ENCODE measurements around the gene CSAD. TPM values are rescaled to one million over a fixed set of nuclear protein-coding genes. Genes with fewer than 3 reads are reported as not detected.
A peak's percentile ranks its signal among the peaks of the same experiment; 100 is the strongest.
"Not testable (repeated sequence)": the region's sequence is repeated elsewhere in the genome, so short reads cannot be mapped to it uniquely, and the experiment has no call there.

The CSAD gene
- polyA plus RNA-seq, 3 donors from 2014 or later = 0.85 to 3.8 (median 2.6) TPM

- Mint-ChIP-seq H3K27me3 (ENCODE audit: low read depth in 3 of 3) (peaks cover 0 to 3% (median under 1%) of the 10 kb centered on the region in 3 donors), H3K36me3 (peaks cover 9 to 68% (median 27%) of the 10 kb centered on the region in 3 donors), H3K9me3 (no peaks in the 10 kb centered on the region), H3K4me1 (peaks cover 12 to 16% of the 10 kb centered on the region in 2 donors), H3K4me3 (no peak overlapping the region), H3K27ac (peak overlapping the region in 4 of 6 donors; percentile 3 to 58 (median 30))
- no peak for DNase-seq
Measured at GRCh38 chr12:53191885-53192530, 11.3 kb upstream of the CSAD start.

DNA sequence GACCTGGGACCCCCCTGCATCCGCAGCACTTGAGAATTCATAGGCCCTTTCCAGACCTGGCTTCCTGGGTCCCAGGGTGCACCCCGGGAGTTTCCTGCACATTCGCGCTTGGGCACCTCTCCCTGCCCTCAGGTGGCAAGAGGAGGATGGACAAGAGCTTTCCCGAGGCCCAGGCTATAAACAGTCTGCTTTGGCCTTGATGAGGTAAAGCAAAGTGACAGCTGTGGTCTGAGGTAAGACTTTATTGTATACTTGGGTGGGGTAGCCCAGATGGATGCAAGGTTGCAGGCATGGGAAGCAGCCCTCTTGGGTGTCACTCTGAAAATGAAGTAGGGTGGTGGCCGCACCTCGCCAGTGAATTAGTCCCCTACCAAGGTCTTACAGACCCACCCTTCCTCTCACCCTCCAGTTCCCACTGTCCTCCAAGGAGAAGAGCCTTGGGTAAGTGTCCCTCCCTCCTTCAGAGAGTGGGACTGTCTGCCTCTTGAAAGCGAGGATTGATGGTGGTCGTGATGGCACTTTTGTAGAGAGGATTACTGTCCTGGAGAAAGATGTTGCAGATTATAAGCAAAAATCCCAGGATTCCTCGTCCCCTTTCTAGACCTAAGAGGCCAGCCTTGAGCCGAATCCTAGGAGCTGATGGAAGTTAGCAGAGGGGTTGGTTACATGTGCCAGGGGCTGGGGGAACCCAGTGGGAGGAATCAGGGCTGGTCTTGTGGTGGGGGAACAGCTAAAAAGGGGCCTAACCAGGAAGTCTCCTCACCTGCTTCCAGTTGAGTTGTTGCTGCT lies 10.6 kb upstream of the CSAD start:
- Mint-ChIP-seq H3K9me3 (no peaks in the 10 kb centered on the region), H3K4me1 (peaks cover 8 to 12% of the 10 kb centered on the region in 2 donors), H3K27me3 (ENCODE audit: low read depth in 3 of 3) (peaks cover 0 to 3% (median 0%) of the 10 kb centered on the region in 3 donors), H3K36me3 (peaks cover 4 to 68% (median 28%) of the 10 kb centered on the region in 3 donors), H3K4me3 (no peak overlapping the region), H3K27ac (peak overlapping the region in 1 of 6 donors; percentile 58)
- DNase-seq = no peak

- no peaks in the 10 kb centered on the region for H3K9me3 Mint-ChIP-seq
- peak overlapping the region in 3 of 6 donors; percentile 12 to 78 (median 22) for H3K27ac Mint-ChIP-seq
- H3K27me3 Mint-ChIP-seq (ENCODE audit: low read depth in 3 of 3) = peaks cover 0 to 3% (median 2%) of the 10 kb centered on the region in 3 donors
- H3K4me3 Mint-ChIP-seq = no peak overlapping the region
- H3K36me3 Mint-ChIP-seq = peaks cover 4 to 66% (median 30%) of the 10 kb centered on the region in 3 donors
- no peak for DNase-seq
- peaks cover 9 to 20% of the 10 kb centered on the region in 2 donors for H3K4me1 Mint-ChIP-seq
Measured at GRCh38 chr12:53190108-53190729, 9.5 kb upstream of the CSAD start.

- peaks cover 25 to 46% of the 10 kb centered on the region in 2 donors for H3K4me1 Mint-ChIP-seq
- H3K4me3 Mint-ChIP-seq = no peak overlapping the region
- H3K27ac Mint-ChIP-seq = peak overlapping the region in 1 of 6 donors; percentile 58
Measured at GRCh38 chr12:53187145-53187899, 6.6 kb upstream of the CSAD start.

GRCh38 chr12:53186745-53187144 lies 6.0 kb upstream of the CSAD start:
- Mint-ChIP-seq H3K4me3 (no peak overlapping the region), H3K27me3 (ENCODE audit: low read depth in 3 of 3) (peaks cover 0 to 2% (median 2%) of the 10 kb centered on the region in 3 donors), H3K36me3 (peaks cover 23 to 55% (median 35%) of the 10 kb centered on the region in 3 donors), H3K9me3 (no peaks in the 10 kb centered on the region), H3K4me1 (peaks cover 27 to 51% of the 10 kb centered on the region in 2 donors), H3K27ac (no peak overlapping the region)
- DNase-seq = no peak

More at GRCh38 chr12:53187145-53187899, 6.6 kb upstream of the CSAD start:
- Mint-ChIP-seq H3K27me3 (ENCODE audit: low read depth in 3 of 3) (peaks cover 0 to 2% (median 2%) of the 10 kb centered on the region in 3 donors), H3K36me3 (peaks cover 18 to 57% (median 36%) of the 10 kb centered on the region in 3 donors), H3K9me3 (no peaks in the 10 kb centered on the region)
- DNase-seq = no peak

DNA sequence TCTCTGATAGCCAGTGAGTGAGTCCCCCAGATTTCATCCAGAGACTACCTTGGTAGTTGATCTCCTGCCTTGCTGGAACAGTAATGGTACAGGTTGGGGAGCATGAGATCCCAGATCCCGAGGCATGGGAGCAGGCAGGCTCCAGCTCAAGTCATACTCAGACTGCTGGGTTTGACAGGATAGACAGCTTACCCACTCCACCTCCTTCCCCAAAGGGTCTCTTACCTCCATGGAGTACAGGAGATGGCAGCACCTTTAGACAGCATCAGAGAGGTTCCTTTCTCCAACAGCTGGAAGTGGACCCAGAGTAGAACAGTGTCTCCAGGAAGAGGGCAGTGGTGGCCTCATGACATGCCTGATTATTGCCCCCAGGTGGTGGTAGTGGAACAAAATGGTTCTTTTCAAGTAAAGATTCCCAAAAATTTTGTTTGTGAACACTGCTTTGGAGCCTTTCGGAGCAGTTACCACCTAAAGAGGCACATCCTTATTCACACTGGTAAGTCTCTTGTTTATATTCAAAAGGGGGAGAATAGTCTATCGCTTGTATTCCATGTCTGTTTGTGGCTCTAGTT lies 4.9 kb upstream of the CSAD start:
- Mint-ChIP-seq H3K27ac (peak overlapping the region in 1 of 6 donors; percentile 10), H3K4me1 (peaks cover 32 to 55% of the 10 kb centered on the region in 2 donors), H3K36me3 (peaks cover 23 to 44% (median 35%) of the 10 kb centered on the region in 3 donors), H3K9me3 (no peaks in the 10 kb centered on the region), H3K4me3 (no peak overlapping the region), H3K27me3 (ENCODE audit: low read depth in 3 of 3) (peaks cover 6 to 10% (median 6%) of the 10 kb centered on the region in 3 donors)
- no peak for DNase-seq

DNA sequence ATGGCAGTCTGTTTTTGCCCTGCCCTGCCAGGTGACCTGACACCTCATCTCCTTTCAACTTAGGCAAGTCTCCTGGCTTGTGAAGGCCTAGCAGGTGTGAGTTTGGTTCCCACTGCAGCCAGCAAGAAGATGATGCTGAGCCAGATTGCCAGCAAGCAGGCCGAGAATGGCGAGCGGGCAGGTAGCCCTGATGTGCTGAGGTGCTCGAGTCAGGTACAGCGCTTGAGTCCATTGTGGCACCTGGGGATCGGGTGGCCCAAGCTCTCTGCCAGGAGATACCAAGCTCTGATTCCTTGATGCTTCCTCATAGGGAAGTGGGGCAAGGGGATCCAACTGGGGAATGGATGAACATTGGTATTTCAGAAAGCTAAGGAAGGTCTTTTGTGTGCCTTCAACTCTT lies 4.1 kb upstream of the CSAD start:
- peaks cover 36 to 59% of the 10 kb centered on the region in 2 donors for H3K4me1 Mint-ChIP-seq
- peak overlapping the region in 1 of 6 donors; percentile 37 for H3K27ac Mint-ChIP-seq
- no peak overlapping the region for H3K4me3 Mint-ChIP-seq
- peaks cover 23 to 43% (median 35%) of the 10 kb centered on the region in 3 donors for H3K36me3 Mint-ChIP-seq
- DNase-seq = no peak
- H3K9me3 Mint-ChIP-seq = no peaks in the 10 kb centered on the region
- peaks cover 6 to 16% (median 9%) of the 10 kb centered on the region in 3 donors for H3K27me3 Mint-ChIP-seq (ENCODE audit: low read depth in 3 of 3)

DNA sequence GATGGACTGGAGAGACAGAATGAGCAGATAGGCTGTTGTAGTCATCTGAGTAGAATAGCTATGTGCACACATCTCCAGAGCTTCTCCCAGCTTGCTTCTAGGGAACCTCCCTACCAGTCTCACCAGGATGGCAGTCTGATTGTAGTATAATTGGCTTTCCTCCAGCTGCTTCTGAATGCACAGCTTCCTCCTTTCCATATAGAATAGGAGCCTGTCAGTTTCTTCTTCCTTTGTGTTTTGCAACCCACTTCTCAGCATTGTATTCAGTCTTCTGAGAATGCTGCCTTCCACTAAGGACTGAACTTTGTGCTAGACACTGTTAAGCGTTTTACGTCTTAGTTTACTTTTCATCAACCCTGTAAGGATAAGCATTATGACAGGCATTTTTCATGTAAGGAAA lies 2.2 kb upstream of the CSAD start:
- H3K36me3 Mint-ChIP-seq = peaks cover 23 to 43% (median 35%) of the 10 kb centered on the region in 3 donors
- peak overlapping the region in 4 of 5 donors; percentile 43 to 94 (median 93) for H3K4me3 Mint-ChIP-seq
- peaks cover 46 to 68% of the 10 kb centered on the region in 2 donors for H3K4me1 Mint-ChIP-seq
- peak overlapping the region in 1 of 6 donors; percentile 1 for H3K27ac Mint-ChIP-seq
- H3K27me3 Mint-ChIP-seq (ENCODE audit: low read depth in 3 of 3) = peaks cover 6 to 16% (median 9%) of the 10 kb centered on the region in 3 donors
- DNase-seq = no peak
- H3K9me3 Mint-ChIP-seq = no peaks in the 10 kb centered on the region

DNA sequence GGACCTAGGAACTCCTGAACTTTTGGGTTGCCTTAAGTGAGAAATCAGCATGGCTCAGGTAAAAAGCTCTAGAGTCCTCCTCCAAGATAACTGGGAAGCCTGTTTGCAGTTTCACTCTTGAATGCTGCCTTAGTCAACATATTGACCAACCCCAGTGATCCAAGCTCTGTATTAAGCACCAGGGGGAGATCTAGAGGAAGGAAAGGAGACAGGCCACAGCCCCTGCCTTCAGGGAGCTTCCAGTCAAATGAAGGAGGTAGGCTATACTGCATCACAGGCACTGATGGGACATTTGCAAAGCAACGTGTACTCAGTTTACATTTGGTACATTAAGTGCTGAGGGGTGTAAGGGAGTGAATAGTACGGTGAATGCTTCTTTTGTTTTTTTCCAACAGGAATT lies 1.2 kb upstream of the CSAD start:
- DNase-seq = no peak
- Mint-ChIP-seq H3K27me3 (ENCODE audit: low read depth in 3 of 3) (peaks cover 6 to 18% (median 9%) of the 10 kb centered on the region in 3 donors), H3K36me3 (peaks cover 23 to 35% (median 26%) of the 10 kb centered on the region in 3 donors), H3K9me3 (no peaks in the 10 kb centered on the region), H3K4me1 (peaks cover 46 to 68% of the 10 kb centered on the region in 2 donors), H3K27ac (peak overlapping the region in 4 of 6 donors; percentile 87 to 96 (median 92)), H3K4me3 (peak overlapping the region; percentile 92 to 94 (median 93))

DNA sequence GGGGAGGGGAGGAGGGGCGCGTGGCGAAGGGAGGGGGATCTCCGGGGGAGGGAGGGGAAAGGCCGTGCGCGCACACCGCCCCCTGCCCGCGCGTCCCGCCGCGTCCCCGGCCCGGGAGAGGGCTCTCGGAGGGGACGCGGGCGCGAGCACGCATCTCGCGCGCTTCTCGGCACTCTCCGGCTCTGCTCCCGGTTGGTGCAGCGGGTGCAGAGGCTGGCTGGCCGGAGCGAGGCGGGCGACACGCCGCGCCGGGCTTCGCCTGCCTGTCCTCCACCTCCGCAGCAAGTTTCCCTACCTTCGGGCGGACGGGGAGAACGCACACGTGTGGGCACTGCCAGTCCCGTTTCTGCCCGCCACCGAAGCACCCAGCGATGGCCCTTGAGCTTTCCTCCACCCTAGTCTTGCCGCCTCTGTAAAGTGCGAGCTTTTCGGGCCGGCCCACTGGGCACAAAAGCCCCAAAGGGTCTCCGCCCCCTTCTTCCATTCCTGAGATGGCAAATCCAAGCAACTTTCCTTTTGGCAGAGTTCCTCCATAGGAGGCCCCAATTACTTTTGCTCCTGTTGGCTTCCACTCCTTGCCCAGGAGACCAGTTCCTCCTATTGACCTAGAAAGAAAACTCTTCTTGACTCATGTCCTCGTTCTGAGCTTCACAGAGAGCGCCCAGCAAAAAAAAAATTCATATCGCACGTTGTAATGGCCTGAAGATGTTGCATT lies 363 bp upstream of the CSAD start:
- Mint-ChIP-seq H3K9me3 (no peaks in the 10 kb centered on the region), H3K4me3 (peak overlapping the region; percentile 92 to 94 (median 93)), H3K27me3 (ENCODE audit: low read depth in 3 of 3) (peaks cover 6 to 20% (median 9%) of the 10 kb centered on the region in 3 donors), H3K36me3 (peaks cover 19 to 27% (median 22%) of the 10 kb centered on the region in 3 donors), H3K4me1 (peaks cover 46 to 63% of the 10 kb centered on the region in 2 donors), H3K27ac (peak overlapping the region; percentile 87 to 96 (median 92))
- DNase-seq = peak in 1 of 3 donors; percentile 75

- H3K27ac Mint-ChIP-seq = peak overlapping the region; percentile 90 to 98 (median 96)
- H3K9me3 Mint-ChIP-seq = no peaks in the 10 kb centered on the region
- H3K36me3 Mint-ChIP-seq = peaks cover 9 to 19% (median 15%) of the 10 kb centered on the region in 3 donors
- H3K27me3 Mint-ChIP-seq (ENCODE audit: low read depth in 3 of 3) = peaks cover 6 to 20% (median 7%) of the 10 kb centered on the region in 3 donors
- H3K4me3 Mint-ChIP-seq = peak overlapping the region; percentile 89 to 93 (median 91)
- DNase-seq = no peak
- H3K4me1 Mint-ChIP-seq = peaks cover 44 to 49% of the 10 kb centered on the region in 2 donors
Measured at GRCh38 chr12:53179687-53180219, 972 bp downstream of the CSAD start.

DNA sequence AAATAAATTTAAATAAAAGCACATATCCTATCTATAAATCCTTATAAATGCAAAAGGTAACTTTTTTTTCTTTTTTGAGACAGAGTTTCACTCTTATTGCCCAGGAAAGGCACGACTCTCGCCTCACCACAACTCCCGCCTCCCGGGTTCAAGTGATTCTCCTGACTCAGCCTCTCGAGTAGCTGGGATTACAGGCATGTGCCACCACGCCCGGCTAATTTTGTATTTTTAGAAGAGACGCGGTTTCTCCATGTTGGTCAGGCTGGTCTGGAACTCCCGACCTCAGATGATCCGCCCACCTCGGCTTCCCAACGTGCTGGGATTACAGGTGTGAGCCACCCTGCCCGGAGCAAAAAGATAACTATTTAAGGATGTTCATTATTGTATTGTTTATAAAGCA lies 1.9 kb downstream of the CSAD start:
- H3K4me1 Mint-ChIP-seq = peaks cover 40 to 43% of the 10 kb centered on the region in 2 donors
- peaks cover 6 to 18% (median 7%) of the 10 kb centered on the region in 3 donors for H3K27me3 Mint-ChIP-seq (ENCODE audit: low read depth in 3 of 3)
- DNase-seq, H3K9me3 Mint-ChIP-seq: not testable (repeated sequence)
- H3K4me3 Mint-ChIP-seq = peak overlapping the region in 4 of 5 donors; percentile 33 to 91 (median 90)
- peak overlapping the region in 3 of 6 donors; percentile 90 to 97 (median 96) for H3K27ac Mint-ChIP-seq
- H3K36me3 Mint-ChIP-seq = peaks cover 5 to 15% (median 8%) of the 10 kb centered on the region in 3 donors

Measured in immature natural killer cell (primary cell).